HEK293T (cell line): ENCODE data around the gene MIPOL1.

Source experiments
- CTCF ChIA-PET: fragments of 350-600 bp; formaldehyde crosslinking; extraction: SDS; loops from one replicate; lab custom pipeline; 2021; ENCODE audit warnings: antibody characterized with exemption, inconsistent platforms; lab: Yijun Ruan, JAX
- POLR2A ChIA-PET: fragments of 350-600 bp; formaldehyde crosslinking; extraction: SDS; loops from one replicate; lab custom pipeline; 2020; ENCODE audit warnings: antibody characterized with exemption, inconsistent platforms; lab: Yijun Ruan, JAX
- DNase-seq: peaks from one replicate; pipeline ENCODE4 v3.0.0; 2012; ENCODE audit warnings: mixed read lengths; ENCODE audit errors: extremely low spot score
- ARNT ChIP-seq: fragments of 450-650 bp; IDR thresholded peaks from 2 replicates; pipeline ENCODE4 v1.6.1; 2017; ENCODE audit warnings: mild to moderate bottlenecking
- BHLHE40 ChIP-seq: fragments of 450-650 bp; IDR thresholded peaks from 2 replicates; pipeline ENCODE4 v1.6.1; 2016; ENCODE audit warnings: mild to moderate bottlenecking, moderate library complexity, borderline replicate concordance
- CTBP1 ChIP-seq: fragments of 450-650 bp; IDR thresholded peaks from 2 replicates; pipeline ENCODE4 v1.6.1; 2016; ENCODE audit warnings: borderline replicate concordance
- ELF4 ChIP-seq: fragments of 450-650 bp; IDR thresholded peaks from 2 replicates; pipeline ENCODE4 v1.6.1; 2017; ENCODE audit warnings: antibody characterized with exemption
- FOXA1 ChIP-seq: fragments of 450-650 bp; IDR thresholded peaks from 2 replicates; pipeline ENCODE4 v1.6.1; 2016; ENCODE audit warnings: mild to moderate bottlenecking
- FOXK2 ChIP-seq: fragments of 450-650 bp; IDR thresholded peaks from 2 replicates; pipeline ENCODE4 v1.6.1; 2016; ENCODE audit warnings: mild to moderate bottlenecking
- FOXM1 ChIP-seq: fragments of 450-650 bp; IDR thresholded peaks from 2 replicates; pipeline ENCODE4 v1.6.1; 2017; ENCODE audit warnings: mild to moderate bottlenecking, borderline replicate concordance
- HDGF ChIP-seq: fragments of 450-650 bp; IDR thresholded peaks from 2 replicates; pipeline ENCODE4 v1.6.1; 2017; ENCODE audit warnings: antibody characterized with exemption, borderline replicate concordance
- L3MBTL2 ChIP-seq: fragments of 450-650 bp; conservative IDR thresholded peaks from 2 replicates; pipeline ENCODE4 v1.6.1; 2016; ENCODE audit warnings: mild to moderate bottlenecking
- LEF1 ChIP-seq: fragments of 450-650 bp; IDR thresholded peaks from 2 replicates; pipeline ENCODE4 v1.6.1; 2017; ENCODE audit warnings: mild to moderate bottlenecking, borderline replicate concordance
- NFRKB ChIP-seq: fragments of 450-650 bp; IDR thresholded peaks from 2 replicates; pipeline ENCODE4 v1.6.1; 2016; ENCODE audit warnings: mild to moderate bottlenecking, moderate library complexity
- PKNOX1 ChIP-seq: fragments of 450-650 bp; IDR thresholded peaks from 2 replicates; pipeline ENCODE4 v1.6.1; 2016
- SP1 ChIP-seq: fragments of 450-650 bp; IDR thresholded peaks from 2 replicates; pipeline ENCODE4 v1.6.1; 2017
- SUZ12 ChIP-seq: fragments of 450-650 bp; IDR thresholded peaks from 2 replicates; pipeline ENCODE4 v1.6.1; 2016; ENCODE audit warnings: mild to moderate bottlenecking
- TARDBP ChIP-seq: fragments of 450-650 bp; IDR thresholded peaks from 2 replicates; pipeline ENCODE4 v1.6.1; 2016
- ZNF384 ChIP-seq: fragments of 450-650 bp; IDR thresholded peaks from 2 replicates; pipeline ENCODE4 v1.6.1; 2016

Gene MIPOL1

DNA sequence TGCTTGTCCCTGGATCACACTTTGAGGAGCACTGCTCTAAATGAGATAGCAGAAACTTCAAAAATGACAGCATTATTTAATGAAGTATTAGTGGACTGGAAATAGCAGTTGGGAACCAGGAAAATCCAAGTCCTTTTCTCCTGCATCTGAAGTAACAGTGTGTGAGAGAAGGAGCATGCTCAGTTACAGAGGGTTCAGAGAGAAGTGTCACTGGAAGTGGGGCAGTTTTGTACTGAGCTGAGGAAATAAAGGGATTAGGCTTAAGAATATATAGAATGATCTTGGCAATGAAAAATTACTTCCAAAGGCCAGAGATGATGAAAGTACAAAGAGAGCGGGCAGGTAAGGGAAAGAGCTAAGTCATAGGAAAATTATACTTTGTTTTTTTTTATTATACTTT, 130.9 kb downstream of the MIPOL1 start:
- no peak for TF ChIP-seq CTBP1
- TF ChIP-seq L3MBTL2: no peak
- TF ChIP-seq FOXM1: no peak
- TF ChIP-seq TARDBP: no peak
- no peak for TF ChIP-seq ARNT
- TF ChIP-seq ELF4: no peak
- no peak for TF ChIP-seq PKNOX1
- TF ChIP-seq NFRKB: no peak
- TF ChIP-seq FOXA1: no peak
- TF ChIP-seq BHLHE40: no peak
- no peak for TF ChIP-seq SUZ12
- TF ChIP-seq FOXK2: no peak
- no peak for TF ChIP-seq LEF1
- DNase-seq: no peak
- ChIA-PET POLR2A (no interaction called here), CTCF (no interaction called here)

GRCh38 chr14:37329189-37330001, 131.7 kb downstream of the MIPOL1 start:
- TF ChIP-seq SUZ12 (no peak), L3MBTL2 (no peak), ZNF384 (no peak), ELF4 (no peak), ARNT (no peak), CTBP1 (no peak), LEF1 (no peak), PKNOX1 (no peak), TARDBP (no peak), HDGF (no peak), FOXM1 (no peak), SP1 (no peak), FOXK2 (no peak), NFRKB (no peak), BHLHE40 (no peak), FOXA1 (no peak)
- ChIA-PET CTCF (no interaction called here), POLR2A (no interaction called here)
- no peak for DNase-seq

DNA sequence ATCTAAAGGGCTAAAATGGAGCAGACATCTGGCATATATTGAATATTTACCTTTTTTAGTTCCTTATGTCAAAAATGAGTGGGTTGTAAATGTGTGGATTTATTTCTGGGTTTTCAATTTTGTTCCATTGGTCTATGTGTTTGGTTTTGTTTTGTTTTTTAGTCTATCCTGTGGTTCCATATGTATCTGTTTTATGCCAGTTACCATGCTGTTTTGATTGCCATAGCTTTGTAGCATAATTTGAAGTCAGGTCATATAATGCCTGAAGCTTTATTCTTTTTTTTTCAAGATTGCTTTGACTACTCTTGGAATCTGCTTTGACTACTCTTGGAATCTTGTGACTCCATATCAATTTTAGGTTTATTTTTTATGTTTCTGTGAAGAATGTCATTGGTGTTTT, 133.2 kb downstream of the MIPOL1 start:
- TF ChIP-seq CTBP1: no peak
- TF ChIP-seq ELF4: no peak
- TF ChIP-seq ARNT: no peak
- TF ChIP-seq FOXA1: no peak
- no peak for TF ChIP-seq SP1
- no peak for TF ChIP-seq ZNF384
- TF ChIP-seq NFRKB: no peak
- TF ChIP-seq PKNOX1: no peak
- no peak for TF ChIP-seq BHLHE40
- no peak for TF ChIP-seq SUZ12
- no peak for TF ChIP-seq L3MBTL2
- no peak for TF ChIP-seq FOXK2
- TF ChIP-seq TARDBP: no peak
- no peak for TF ChIP-seq HDGF
- TF ChIP-seq FOXM1: no peak
- no peak for TF ChIP-seq LEF1
- no peak for DNase-seq
- CTCF ChIA-PET: no interaction called here
- POLR2A ChIA-PET: no interaction called here

DNA sequence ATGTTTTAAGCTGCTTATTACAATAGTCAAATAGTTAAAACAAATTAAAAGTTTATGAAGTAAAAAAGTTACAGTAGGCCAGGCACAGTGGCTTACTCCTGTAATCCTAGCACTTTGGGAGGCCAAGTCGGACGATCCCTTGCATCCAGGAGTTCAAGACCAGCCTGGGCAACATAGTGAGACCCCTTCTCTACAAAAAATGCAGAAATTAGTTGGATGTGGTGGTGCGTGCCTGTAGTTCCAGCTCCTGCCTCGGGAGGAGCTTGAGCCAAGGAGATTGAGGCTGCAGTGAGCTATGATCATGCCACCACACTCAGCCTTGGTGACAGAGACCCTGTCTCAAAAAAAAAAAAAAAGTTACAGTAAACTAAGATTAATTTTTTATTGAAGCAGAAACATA, 142.6 kb downstream of the MIPOL1 start:
- ChIA-PET POLR2A (no interaction called here), CTCF (interaction anchor here (0.7 kb wide), 1 partner anchor 103 kb away, joined by 7 read pairs; no protein-coding TSS in a partner anchor)
- DNase-seq: no peak
- no peak for TF ChIP-seq PKNOX1
- no peak for TF ChIP-seq L3MBTL2
- TF ChIP-seq NFRKB: no peak
- no peak for TF ChIP-seq HDGF
- TF ChIP-seq FOXA1: no peak
- no peak for TF ChIP-seq SP1
- no peak for TF ChIP-seq ARNT
- TF ChIP-seq FOXM1: no peak
- TF ChIP-seq LEF1: no peak
- no peak for TF ChIP-seq ELF4
- TF ChIP-seq FOXK2: no peak
- no peak for TF ChIP-seq SUZ12
- TF ChIP-seq ZNF384: no peak
- TF ChIP-seq TARDBP: no peak
- no peak for TF ChIP-seq BHLHE40
- no peak for TF ChIP-seq CTBP1
